IPS DF 4.7 (cell line): ENCODE data around the gene EPHA10.

Source experiments
- DNase-seq: peaks from one replicate; pipeline ENCODE4 v3.0.0-alpha.2; 2013; ENCODE audit warnings: low spot score; ENCODE audit errors: extremely low read depth

The EPHA10 gene

DNA sequence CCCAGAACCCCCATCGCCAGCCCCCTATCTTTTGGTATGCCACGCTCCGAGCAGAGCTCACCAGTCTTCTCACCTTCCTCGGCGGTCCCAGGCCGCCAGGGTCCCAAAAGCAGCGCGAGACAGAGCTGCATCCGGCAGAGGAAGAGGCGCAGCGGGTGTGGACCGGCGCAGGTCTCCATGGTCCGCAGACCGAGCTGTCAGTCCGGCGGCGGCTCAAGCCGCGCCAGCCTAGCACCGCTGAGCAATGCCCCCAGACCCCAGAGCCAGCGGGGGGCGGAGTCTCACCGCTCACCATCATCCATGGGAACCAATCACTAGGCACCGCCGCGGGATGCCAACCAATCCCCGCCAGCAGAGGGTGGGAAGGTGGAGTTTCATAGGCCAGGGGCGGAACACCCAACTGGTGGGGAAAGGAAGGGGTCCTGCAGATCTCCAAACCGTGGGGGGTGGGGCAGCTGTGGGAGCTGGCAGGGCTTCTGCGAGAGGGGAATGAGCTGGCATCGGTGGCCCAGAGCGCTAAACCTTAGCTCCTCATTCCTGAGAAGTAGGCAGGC lies at the start of gene EPHA10:
Gene EPHA10, minus strand, starts transcription at position 233 of the 554 bp plus-strand sequence. Its CDS starts 54 bp downstream, at position 179.
- DNase-seq, result no peak

GRCh38 chr1:37814252-37814651 lies 49.3 kb upstream of the EPHA10 start:
- no peak for DNase-seq

DNA sequence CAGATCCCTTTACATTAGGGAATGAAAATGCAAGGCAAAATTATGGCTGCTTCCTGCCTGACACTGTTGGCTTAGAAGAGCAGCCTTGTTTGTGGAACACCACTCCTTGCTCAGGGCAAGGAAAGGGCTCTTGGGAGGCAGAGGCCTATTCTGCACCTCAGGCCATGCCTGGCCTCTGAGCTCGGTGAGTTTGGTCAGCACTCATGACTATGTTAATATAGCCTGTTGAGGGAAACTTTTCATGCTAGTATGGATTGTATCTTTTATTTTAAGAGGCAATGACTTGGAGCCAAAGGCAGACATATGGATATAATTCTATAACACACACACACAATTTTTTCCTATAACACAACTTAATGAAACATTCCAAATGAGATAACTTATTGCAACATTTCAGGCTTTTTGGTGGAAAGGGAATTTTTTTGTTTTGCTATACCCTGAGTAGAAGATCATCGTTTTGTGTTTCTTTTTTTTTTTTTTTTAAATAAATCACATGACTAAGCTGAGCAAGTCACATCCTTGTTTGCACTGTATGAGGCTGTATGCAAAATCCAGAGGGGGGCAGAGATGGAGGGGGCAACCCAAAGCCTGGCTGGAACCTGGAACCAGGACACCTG lies 48.7 kb upstream of the EPHA10 start:
- DNase-seq, result no peak

- DNase-seq, result no peak
Measured at GRCh38 chr1:37811027-37811655, 46.2 kb upstream of the EPHA10 start.

DNA sequence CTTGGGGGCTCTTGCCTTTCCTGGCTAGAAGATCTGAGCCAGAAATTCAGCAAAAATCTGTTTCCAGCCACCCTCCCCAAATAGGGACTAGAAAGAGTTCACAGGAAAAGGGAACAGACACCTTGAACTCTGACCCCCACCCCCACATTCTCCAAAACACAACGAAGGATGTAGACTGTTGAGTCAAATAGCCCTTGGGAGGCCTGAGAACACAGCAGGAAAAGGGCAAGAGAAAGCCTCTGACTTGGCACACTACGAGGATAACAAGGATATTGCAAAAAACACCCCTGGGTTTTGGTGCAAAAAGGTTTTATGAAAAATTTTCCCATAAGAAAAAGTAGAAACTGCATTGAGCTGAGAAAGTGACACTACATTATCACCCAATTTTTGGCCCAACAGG lies 45.0 kb upstream of the EPHA10 start:
- DNase-seq, result no peak

DNA sequence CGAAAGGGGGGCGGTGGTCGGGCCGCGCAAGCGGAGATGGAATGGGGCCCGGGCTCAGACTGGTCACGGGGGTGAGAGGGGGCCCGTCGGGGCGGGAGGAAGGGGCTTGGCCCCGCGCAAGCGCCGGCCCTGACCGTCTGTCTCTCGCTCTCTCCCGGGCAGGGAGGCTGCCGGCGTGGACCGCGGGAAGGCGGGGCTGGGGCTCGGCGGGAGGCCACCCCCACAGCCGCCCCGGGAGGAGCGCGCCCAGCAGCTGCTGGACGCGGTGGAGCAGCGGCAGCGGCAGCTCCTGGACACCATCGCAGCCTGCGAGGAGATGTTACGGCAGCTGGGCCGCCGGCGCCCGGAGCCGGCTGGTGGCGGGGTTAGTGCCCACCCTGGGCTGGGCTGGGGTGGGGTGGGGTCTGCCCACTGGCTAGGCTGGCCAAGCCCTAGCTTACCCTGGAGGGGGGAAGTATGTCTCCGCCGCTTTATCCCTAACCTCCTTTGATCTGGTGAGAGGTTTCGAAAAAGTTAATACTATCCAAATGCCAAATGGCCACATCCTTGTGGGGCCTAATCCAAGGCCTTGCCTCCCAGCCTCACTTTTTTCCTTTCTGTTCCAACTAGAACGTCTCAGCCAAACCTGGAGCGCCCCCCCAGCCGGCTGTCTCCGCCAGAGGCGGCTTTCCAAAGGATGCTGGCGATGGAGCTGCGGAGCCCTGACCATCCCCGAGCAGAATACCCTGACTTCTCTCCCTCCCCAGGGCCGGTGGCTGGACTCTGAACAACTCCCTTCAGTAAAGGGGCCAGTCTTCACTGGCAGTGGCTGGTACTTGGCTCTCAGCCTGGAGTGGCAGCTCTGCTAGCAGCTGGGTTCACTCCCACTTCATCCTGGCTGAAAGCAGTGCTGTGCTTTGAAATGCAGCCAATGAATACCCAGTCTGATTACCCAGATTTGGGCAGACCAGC lies 43.7 kb upstream of the EPHA10 start:
- no peak for DNase-seq

- peak; percentile 76 for DNase-seq
Measured at GRCh38 chr1:37807555-37808368, 42.8 kb upstream of the EPHA10 start, which contains the start of the genes C1orf122 and YRDC. Gene C1orf122, plus strand, starts transcription at chr1:37807790. Its CDS starts 615 bp downstream, at chr1:37808405. Gene YRDC, minus strand, starts transcription at chr1:37808208. Its CDS starts 28 bp downstream, at chr1:37808180.

DNA sequence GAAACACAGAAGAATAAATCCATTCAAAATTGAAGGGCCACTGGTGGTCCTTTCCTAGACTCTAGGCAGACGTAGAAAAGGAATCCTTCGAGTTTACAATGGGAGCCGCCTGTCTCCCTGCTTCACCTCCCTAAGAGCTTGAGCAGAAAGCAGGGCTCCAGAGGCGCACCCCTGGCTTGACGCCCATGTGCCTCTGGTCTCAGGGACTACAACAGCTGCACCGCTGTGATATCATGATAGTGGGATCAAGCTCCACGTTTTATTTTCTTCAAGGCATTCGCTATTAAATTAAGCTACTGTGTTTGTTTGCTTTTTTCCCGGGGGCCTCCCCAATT lies 42.3 kb upstream of the EPHA10 start:
- DNase-seq, result no peak

DNA sequence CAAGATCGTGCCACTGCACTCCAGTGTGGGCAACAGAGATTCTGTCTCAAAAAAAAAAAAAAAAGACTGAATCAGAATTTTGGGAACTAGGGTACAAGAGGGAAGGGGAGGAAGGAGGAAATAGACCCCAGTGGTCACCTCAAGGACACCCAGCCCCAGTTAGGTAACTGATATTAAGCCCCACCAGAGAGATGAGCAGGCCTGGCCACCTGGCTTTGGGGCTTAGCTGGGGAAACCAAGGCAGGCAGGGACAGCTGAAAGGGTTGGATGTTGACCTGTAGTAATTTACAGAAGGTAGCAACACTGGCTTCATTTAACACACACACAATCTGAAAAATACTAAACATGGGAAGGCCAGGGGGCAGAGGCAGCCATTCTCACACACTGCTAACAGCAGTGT lies 37.5 kb upstream of the EPHA10 start:
- DNase-seq, result no peak

GRCh38 chr1:37797750-37798345 lies 32.9 kb upstream of the EPHA10 start:
- no peak for DNase-seq

GRCh38 chr1:37795340-37796125 lies 30.6 kb upstream of the EPHA10 start:
- DNase-seq, result no peak

GRCh38 chr1:37794372-37795339 lies 29.7 kb upstream of the EPHA10 start:
- DNase-seq, result no peak

GRCh38 chr1:37793773-37794371 lies 29.0 kb upstream of the EPHA10 start, which contains the start of gene MANEAL:
Gene MANEAL, plus strand, starts transcription at chr1:37793847. Its CDS starts 336 bp downstream, at chr1:37794183.
- DNase-seq, result no peak

GRCh38 chr1:37792943-37793686 lies 28.2 kb upstream of the EPHA10 start:
- DNase-seq, result no peak

- no peak for DNase-seq
Measured at GRCh38 chr1:37782491-37782890, 17.6 kb upstream of the EPHA10 start.

DNA sequence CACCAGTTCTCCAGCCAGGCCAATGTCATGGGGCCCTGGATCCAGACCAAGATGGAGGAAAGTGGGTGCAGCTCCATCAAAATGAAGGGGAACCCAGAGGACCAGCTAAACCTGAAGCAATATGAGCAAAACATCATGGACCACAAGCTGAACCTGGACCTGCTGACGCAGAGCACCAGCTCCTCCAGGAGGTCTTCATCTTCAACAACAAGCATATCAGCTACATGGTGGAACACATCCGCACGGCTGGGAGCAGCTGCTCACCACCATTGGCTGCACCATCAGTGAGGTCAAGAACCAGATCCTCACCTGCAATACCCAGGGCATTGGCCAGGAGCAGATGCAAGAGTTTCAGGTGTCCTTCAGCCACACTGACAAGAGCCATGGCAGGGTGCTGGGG lies 13.7 kb upstream of the EPHA10 start:
- no peak for DNase-seq

GRCh38 chr1:37776946-37777516 lies 12.1 kb upstream of the EPHA10 start:
- no peak for DNase-seq
